Vagina (tissue), 2 donors: Measurements from ENCODE around the gene FAF2. TPM values are rescaled to one million over a fixed set of nuclear protein-coding genes. Genes with fewer than 3 reads are reported as not detected.

Source experiments
- DNase-seq, 2 donors: peaks; one replicate each; pipeline ENCODE4 v3.0.0-alpha.2; 2017; ENCODE audit errors: extremely low spot score in 2 of 2
- H3K27ac ChIP-seq: fragments of 200-600 bp; sonication (generic); one replicate; pipeline ENCODE4 v1.5.1; 2019
- H3K27me3 ChIP-seq: fragments of 200-600 bp; sonication (generic); one replicate; pipeline ENCODE4 v1.5.1; 2019
- H3K36me3 ChIP-seq, 2 donors: fragments of 200-600 bp; sonication (generic); one replicate each; pipeline ENCODE4 v1.5.1; 2017 to 2019
- H3K4me1 ChIP-seq: fragments of 200-600 bp; sonication (generic); one replicate; pipeline ENCODE4 v1.5.1; 2019
- H3K4me3 ChIP-seq, 2 donors: fragments of 200-600 bp; sonication (generic); 1 replicate in 1 of 2; 2 replicates in 1 of 2; pipeline ENCODE4 v1.5.1; 2016 to 2019
- H3K9me3 ChIP-seq: fragments of 200-600 bp; sonication (generic); one replicate; pipeline ENCODE4 v1.5.1; 2019
- CTCF ChIP-seq, 3 experiments: fragments of 450-650 bp in 2 of 3; fragments of 200-600 bp in 1 of 3; sonication (generic) in 1 of 3; IDR thresholded peaks; one replicate each; pipeline ENCODE4 v1.5.1; 2017 to 2019; ENCODE audit warnings: antibody characterized with exemption in 3 of 3, mild to moderate bottlenecking in 2 of 3, moderate library complexity in 2 of 3
- POLR2A ChIP-seq, 2 donors: fragments of 450-650 bp; IDR thresholded peaks; one replicate each; pipeline ENCODE4 v1.6.1; 2017; ENCODE audit warnings: antibody characterized with exemption in 2 of 2, mild to moderate bottlenecking in 2 of 2, moderate library complexity in 2 of 2
- POLR2AphosphoS5 ChIP-seq, 2 donors: sonication (generic); formaldehyde crosslinking; IDR thresholded peaks; one replicate each; pipeline ENCODE4 v1.9.0; 2017; ENCODE audit warnings: antibody characterized with exemption in 2 of 2, mild to moderate bottlenecking in 2 of 2, low read depth in 1 of 2; ENCODE audit not compliant: insufficient read depth in 1 of 2
- intact Hi-C: fragments of 100-400 bp; cut with DNase I; formaldehyde crosslinking; loops from one replicate; pipeline ENCODE4 v1.15.1; 2023
- total RNA-seq: library from RNA; depleted of rRNA; stranded (reverse); fragments of >200 nt; gene quantifications from one replicate; pipeline ENCODE4 v1.2.3, GENCODE V29; 2016

Gene FAF2
- total RNA-seq, 1 donor from 2014 or later = 25.3 TPM

- H3K36me3 ChIP-seq = peaks cover 0 to 2% of the 10 kb centered on the region in 2 donors
- no peak for TF ChIP-seq POLR2AphosphoS5 (IDR thresholded peaks at IDR 0.05; ENCODE audit: insufficient read depth in 1 of 2, low read depth in 1 of 2)
- TF ChIP-seq POLR2A (IDR thresholded peaks at IDR 0.05) = no peak
- TF ChIP-seq CTCF (IDR thresholded peaks at IDR 0.05) = no peak
- H3K27me3 ChIP-seq = no peaks in the 10 kb centered on the region
- H3K4me1 ChIP-seq = peaks cover 63% of the 10 kb centered on the region
- DNase-seq = no peak
- no peaks in the 10 kb centered on the region for H3K9me3 ChIP-seq
- peak overlapping the region; percentile 95 for H3K27ac ChIP-seq
- intact Hi-C loops = loop anchor here (5.0 kb wide), 1 partner anchor 128 kb away; no protein-coding TSS in a partner anchor
- peak overlapping the region; percentile 11 to 94 for H3K4me3 ChIP-seq
Measured at GRCh38 chr5:176414704-176415103, 33.5 kb upstream of the FAF2 start.

GRCh38 chr5:176415240-176415951 lies 32.8 kb upstream of the FAF2 start:
- H3K27ac ChIP-seq = peak overlapping the region; percentile 95
- no peaks in the 10 kb centered on the region for H3K9me3 ChIP-seq
- no peak for DNase-seq
- TF ChIP-seq CTCF (IDR thresholded peaks at IDR 0.05) = no peak
- TF ChIP-seq POLR2A (IDR thresholded peaks at IDR 0.05) = no peak
- TF ChIP-seq POLR2AphosphoS5 (IDR thresholded peaks at IDR 0.05; ENCODE audit: insufficient read depth in 1 of 2, low read depth in 1 of 2) = peak in 1 of 2 donors; percentile 54
- H3K27me3 ChIP-seq = no peaks in the 10 kb centered on the region
- intact Hi-C loops = loop anchor here (5.0 kb wide), 1 partner anchor 127 kb away; no protein-coding TSS in a partner anchor
- peak overlapping the region; percentile 94 to 97 for H3K4me3 ChIP-seq
- H3K36me3 ChIP-seq = no peaks in the 10 kb centered on the region
- H3K4me1 ChIP-seq = peaks cover 61% of the 10 kb centered on the region

- Histone ChIP-seq H3K27ac (peak within 1 kb of the TSS; percentile 95), H3K9me3 (no peaks in the 10 kb centered on the region), H3K36me3 (no peaks in the 10 kb centered on the region), H3K4me1 (peaks cover 52% of the 10 kb centered on the region), H3K27me3 (no peaks in the 10 kb centered on the region), H3K4me3 (peak within 1 kb of the TSS; percentile 94 to 97)
- intact Hi-C loops = loop anchor here (5.0 kb wide), 1 partner anchor 126 kb away; no protein-coding TSS in a partner anchor
- TF ChIP-seq CTCF (IDR thresholded peaks at IDR 0.05) = peak; percentile 33 to 57 (median 54)
- peak in 1 of 2 donors; percentile 88 for TF ChIP-seq POLR2A (IDR thresholded peaks at IDR 0.05)
- no peak for TF ChIP-seq POLR2AphosphoS5 (IDR thresholded peaks at IDR 0.05; ENCODE audit: insufficient read depth in 1 of 2, low read depth in 1 of 2)
- DNase-seq = no peak
Measured at GRCh38 chr5:176415952-176416924, 31.9 kb upstream of the FAF2 start, which contains the start of gene CLTB. Gene CLTB, minus strand, starts transcription at chr5:176416539. Its CDS starts 176 bp downstream, at chr5:176416363.

GRCh38 chr5:176416965-176417364 lies 31.2 kb upstream of the FAF2 start:
- DNase-seq = no peak
- peak overlapping the region; percentile 94 to 97 for H3K4me3 ChIP-seq
- peaks cover 45% of the 10 kb centered on the region for H3K4me1 ChIP-seq
- H3K9me3 ChIP-seq = no peaks in the 10 kb centered on the region
- H3K27me3 ChIP-seq = no peaks in the 10 kb centered on the region
- TF ChIP-seq CTCF (IDR thresholded peaks at IDR 0.05) (no peak), POLR2AphosphoS5 (IDR thresholded peaks at IDR 0.05; ENCODE audit: insufficient read depth in 1 of 2, low read depth in 1 of 2) (no peak), POLR2A (IDR thresholded peaks at IDR 0.05) (no peak)
- no peaks in the 10 kb centered on the region for H3K36me3 ChIP-seq
- peak overlapping the region; percentile 95 for H3K27ac ChIP-seq
- intact Hi-C loops = loop anchor here (5.0 kb wide), 1 partner anchor 125 kb away; no protein-coding TSS in a partner anchor
